Measurements from ENCODE around the gene LRRN4. TPM values are rescaled to one million over a fixed set of nuclear protein-coding genes. Genes with fewer than 3 reads are reported as not detected.
A peak's percentile ranks its signal among the peaks of the same experiment; 100 is the strongest.
"Not testable (repeated sequence)": the region's sequence is repeated elsewhere in the genome, so short reads cannot be mapped to it uniquely, and the experiment has no call there.

LRRN4 gene
- total RNA-seq, 4 donors from 2014 or later = not detected

DNA sequence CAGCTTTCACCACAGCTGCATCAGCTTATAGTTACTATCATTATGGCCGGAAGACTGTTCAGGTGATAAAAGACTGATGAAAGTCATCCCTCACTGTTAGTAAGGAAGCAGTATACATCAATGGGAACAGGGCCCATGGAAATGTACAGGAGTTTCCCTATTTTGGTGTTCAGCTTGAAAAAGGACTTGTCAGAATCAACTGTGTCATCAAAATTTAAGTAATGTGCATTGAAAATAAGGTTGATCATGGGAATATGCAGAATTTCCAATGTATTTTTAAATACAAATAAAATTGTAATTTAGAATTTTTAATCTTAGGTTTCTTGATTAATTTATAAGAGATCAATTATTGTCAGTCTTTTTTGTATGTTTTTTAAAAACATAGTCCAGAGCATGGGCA is 16.8 kb downstream of the LRRN4 start:
- peaks cover 0 to 21% (median 7%) of the 10 kb centered on the region in 3 donors for H3K4me1 ChIP-seq
- H3K27ac ChIP-seq = no peak overlapping the region
- TF ChIP-seq EP300 (IDR thresholded peaks at IDR 0.05) = no peak
- TF ChIP-seq CTCF (IDR thresholded peaks at IDR 0.05) = no peak
- TF ChIP-seq POLR2AphosphoS5 (IDR thresholded peaks at IDR 0.05) = no peak
- TF ChIP-seq POLR2A (IDR thresholded peaks at IDR 0.05) = no peak
- ATAC-seq = no peak
- no peak overlapping the region for H3K4me3 ChIP-seq
- H3K36me3 ChIP-seq = peaks cover 3 to 76% of the 10 kb centered on the region in 2 donors
- 75 to 100% methylated on average over 1 of the region's 1 CpG for WGBS, 2 donors (ENCODE audit: low coverage in 1 of 2)
- H3K9me3 ChIP-seq = no peaks in the 10 kb centered on the region
- no peaks in the 10 kb centered on the region for H3K27me3 ChIP-seq

DNA sequence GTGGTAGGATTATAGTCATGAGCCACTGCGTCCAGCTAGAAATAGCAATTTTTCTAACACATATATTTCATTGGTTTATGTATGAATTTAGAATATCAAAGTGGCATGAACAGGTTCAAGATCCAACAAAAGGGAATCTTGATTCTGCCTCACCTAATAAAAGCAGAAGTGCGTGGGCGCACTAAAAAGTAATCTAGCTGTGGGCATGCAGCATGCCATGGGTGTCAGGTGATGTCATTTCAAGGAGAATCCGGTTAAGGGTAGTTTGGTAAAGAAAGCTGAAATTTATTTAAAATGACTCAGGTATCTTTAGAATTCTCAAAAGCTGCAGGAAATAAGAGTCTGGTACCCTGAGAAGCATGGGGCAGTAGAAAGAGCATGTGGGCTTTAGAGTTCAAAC is 17.6 kb downstream of the LRRN4 start:
- no peaks in the 10 kb centered on the region for H3K9me3 ChIP-seq
- no peak for ATAC-seq
- TF ChIP-seq POLR2A (IDR thresholded peaks at IDR 0.05) = no peak
- no peak for TF ChIP-seq CTCF (IDR thresholded peaks at IDR 0.05)
- no peak for TF ChIP-seq EP300 (IDR thresholded peaks at IDR 0.05)
- no peak for TF ChIP-seq POLR2AphosphoS5 (IDR thresholded peaks at IDR 0.05)
- H3K27me3 ChIP-seq = no peaks in the 10 kb centered on the region
- peaks cover 3 to 67% of the 10 kb centered on the region in 2 donors for H3K36me3 ChIP-seq
- H3K27ac ChIP-seq = no peak overlapping the region
- WGBS, 2 donors (ENCODE audit: low coverage in 1 of 2) = 89 to 97% methylated on average over 4 of the region's 4 CpGs
- peaks cover 0 to 21% (median 7%) of the 10 kb centered on the region in 3 donors for H3K4me1 ChIP-seq
- no peak overlapping the region for H3K4me3 ChIP-seq

- Histone ChIP-seq H3K9me3 (no peaks in the 10 kb centered on the region), H3K36me3 (peaks cover 3 to 49% of the 10 kb centered on the region in 2 donors), H3K27me3 (no peaks in the 10 kb centered on the region), H3K4me3 (no peak overlapping the region), H3K27ac (peak overlapping the region in 2 of 4 donors; percentile 11 to 48), H3K4me1 (peaks cover 0 to 36% (median 7%) of the 10 kb centered on the region in 3 donors)
- ATAC-seq = no peak
- TF ChIP-seq CTCF (IDR thresholded peaks at IDR 0.05) (no peak), POLR2AphosphoS5 (IDR thresholded peaks at IDR 0.05) (peak; percentile 57)
- 32 to 37% methylated on average over 2 of the region's 2 CpGs for WGBS, 2 donors (ENCODE audit: low coverage in 1 of 2)
Measured at GRCh38 chr20:6034134-6034969, 19.5 kb downstream of the LRRN4 start.

GRCh38 chr20:6032907-6033306 is 21.0 kb downstream of the LRRN4 start:
- 95 to 100% methylated on average over 7 to 8 of the region's 8 CpGs for WGBS, 2 donors (ENCODE audit: low coverage in 1 of 2)

DNA sequence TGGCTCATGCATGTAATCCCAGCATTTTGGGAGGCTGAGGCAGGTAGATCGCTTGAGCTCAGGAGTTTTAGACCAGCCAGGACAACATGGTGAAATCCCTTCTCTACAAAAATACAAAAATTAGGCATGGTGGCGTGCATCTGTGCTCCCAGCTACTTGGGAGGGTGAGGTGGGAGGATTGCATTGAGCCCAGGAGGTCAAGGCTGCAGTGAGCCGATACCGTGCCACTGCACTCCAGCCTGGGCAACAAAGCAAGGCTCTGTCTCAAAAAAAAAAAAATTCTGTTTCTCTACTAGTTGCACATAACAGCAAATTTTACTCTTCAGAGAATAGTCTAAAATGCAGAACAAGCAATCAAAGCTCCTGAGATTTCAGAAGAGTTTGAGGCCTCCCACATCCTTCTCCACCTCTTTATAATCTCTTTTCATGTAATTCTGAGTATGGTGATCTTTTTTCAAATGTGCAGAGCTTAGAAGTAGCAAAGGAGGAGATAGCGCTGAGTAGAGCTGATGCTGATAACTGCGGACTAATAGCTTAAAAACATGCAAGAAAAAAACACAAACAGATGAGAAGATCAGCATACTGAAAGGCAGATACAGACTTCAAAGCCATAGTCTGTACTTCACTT is 23.3 kb downstream of the LRRN4 start:
- Histone ChIP-seq H3K27ac (no peak overlapping the region), H3K27me3 (no peaks in the 10 kb centered on the region), H3K36me3 (peaks cover 0 to 27% of the 10 kb centered on the region in 2 donors), H3K4me3 (no peak overlapping the region), H3K4me1 (peaks cover 0 to 45% (median 7%) of the 10 kb centered on the region in 3 donors), H3K9me3 (no peaks in the 10 kb centered on the region)
- ATAC-seq = no peak
- 73 to 95% methylated on average over 6 of the region's 6 CpGs for WGBS, 2 donors (ENCODE audit: low coverage in 1 of 2)
- TF ChIP-seq CTCF (IDR thresholded peaks at IDR 0.05) = no peak
- no peak for TF ChIP-seq EP300 (IDR thresholded peaks at IDR 0.05)

More at GRCh38 chr20:6032907-6033306, 21.0 kb downstream of the LRRN4 start:
- not testable (repeated sequence) for ATAC-seq, H3K27ac ChIP-seq, H3K9me3 ChIP-seq, H3K4me3 ChIP-seq, H3K27me3 ChIP-seq
- H3K4me1 ChIP-seq = peaks cover 0 to 45% (median 7%) of the 10 kb centered on the region in 3 donors
- peaks cover 3 to 36% of the 10 kb centered on the region in 2 donors for H3K36me3 ChIP-seq

Measured in gastroesophageal sphincter (tissue), 4 donors.